ENCODE measurements around the gene GCH1.

DNA sequence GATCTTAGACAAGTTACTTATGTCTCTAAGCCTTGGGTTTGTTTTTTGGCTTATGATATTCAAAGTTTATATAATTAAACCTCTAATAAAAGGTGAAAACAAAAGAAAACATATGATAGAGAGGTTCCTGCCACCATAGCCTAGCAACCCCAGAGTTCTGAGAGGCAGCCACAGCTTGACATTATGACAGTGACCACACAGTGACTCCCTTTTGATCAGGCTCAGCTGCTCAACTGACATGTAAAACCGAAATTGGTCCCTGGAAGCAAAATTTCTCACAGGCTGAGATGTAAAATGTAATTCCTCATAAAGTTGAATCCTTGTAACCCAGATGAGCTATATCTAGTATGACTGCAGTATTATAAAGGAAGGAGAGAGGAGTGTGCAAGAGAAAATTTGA lies 108.5 kb downstream of the GCH1 start:
- TF ChIP-seq, protein P1, sequence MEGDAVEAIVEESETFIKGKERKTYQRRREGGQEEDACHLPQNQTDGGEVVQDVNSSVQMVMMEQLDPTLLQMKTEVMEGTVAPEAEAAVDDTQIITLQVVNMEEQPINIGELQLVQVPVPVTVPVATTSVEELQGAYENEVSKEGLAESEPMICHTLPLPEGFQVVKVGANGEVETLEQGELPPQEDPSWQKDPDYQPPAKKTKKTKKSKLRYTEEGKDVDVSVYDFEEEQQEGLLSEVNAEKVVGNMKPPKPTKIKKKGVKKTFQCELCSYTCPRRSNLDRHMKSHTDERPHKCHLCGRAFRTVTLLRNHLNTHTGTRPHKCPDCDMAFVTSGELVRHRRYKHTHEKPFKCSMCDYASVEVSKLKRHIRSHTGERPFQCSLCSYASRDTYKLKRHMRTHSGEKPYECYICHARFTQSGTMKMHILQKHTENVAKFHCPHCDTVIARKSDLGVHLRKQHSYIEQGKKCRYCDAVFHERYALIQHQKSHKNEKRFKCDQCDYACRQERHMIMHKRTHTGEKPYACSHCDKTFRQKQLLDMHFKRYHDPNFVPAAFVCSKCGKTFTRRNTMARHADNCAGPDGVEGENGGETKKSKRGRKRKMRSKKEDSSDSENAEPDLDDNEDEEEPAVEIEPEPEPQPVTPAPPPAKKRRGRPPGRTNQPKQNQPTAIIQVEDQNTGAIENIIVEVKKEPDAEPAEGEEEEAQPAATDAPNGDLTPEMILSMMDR (IDR thresholded peaks at IDR 0.05; ENCODE audit: low read length) = no peak
- TF ChIP-seq EZH2phosphoT487 (IDR thresholded peaks at IDR 0.05; ENCODE audit: low read length) = no peak
- no peak for TF ChIP-seq EZH2 (optimal IDR thresholded peaks at IDR 0.05; ENCODE audit: low read depth, low read length)

Measured in MM.1S (cell line).